HG02763 (cell line): ENCODE results near the gene HPCAL1.

ENCODE experiments used
- ATAC-seq: cut with Tn5 transposase; IDR thresholded peaks from one replicate; pipeline ENCODE4 v1.9.1; 2021; ENCODE audit warnings: mild to moderate bottlenecking, moderate library complexity; ENCODE audit not compliant: unreplicated experiment

HPCAL1 gene

DNA sequence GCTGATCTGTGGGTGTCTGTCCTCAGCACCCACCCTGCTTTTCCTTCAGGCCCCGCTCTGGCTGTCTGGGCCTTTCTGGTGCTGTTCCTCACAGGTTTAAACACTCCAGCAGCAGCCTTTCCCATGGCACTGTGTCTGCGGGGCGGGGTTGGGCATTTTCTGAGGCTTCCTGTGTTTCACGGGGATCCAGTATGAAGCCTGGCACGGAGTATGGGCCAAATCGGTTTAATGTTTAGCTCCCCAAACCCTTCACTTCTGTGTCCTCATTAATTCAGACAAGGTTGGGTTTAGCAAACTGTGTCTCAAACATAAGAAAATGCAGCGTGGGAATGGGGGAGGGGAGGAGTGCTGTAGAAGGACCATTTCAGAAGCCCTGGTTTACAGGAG lies 44.9 kb downstream of the HPCAL1 start:
- no peak for ATAC-seq

DNA sequence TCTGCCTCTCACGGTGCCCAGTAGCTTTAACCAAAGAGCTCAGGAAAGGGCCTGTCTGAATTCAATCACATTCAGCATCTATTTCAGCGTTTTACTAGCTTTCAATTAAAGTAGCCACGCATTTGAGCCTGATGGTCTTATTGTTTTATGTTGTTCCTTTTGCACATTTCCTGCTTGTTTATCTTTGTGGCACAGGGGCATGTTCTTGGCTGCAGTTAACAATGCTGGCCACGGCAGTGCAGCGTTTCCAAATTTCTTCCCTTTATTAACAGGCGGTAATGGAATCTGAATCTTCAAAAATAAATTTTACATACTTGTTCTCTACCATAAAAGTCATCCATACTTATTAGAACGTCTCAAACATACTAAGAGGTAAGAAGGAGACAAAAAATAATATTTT lies 46.2 kb downstream of the HPCAL1 start:
- ATAC-seq = no peak

DNA sequence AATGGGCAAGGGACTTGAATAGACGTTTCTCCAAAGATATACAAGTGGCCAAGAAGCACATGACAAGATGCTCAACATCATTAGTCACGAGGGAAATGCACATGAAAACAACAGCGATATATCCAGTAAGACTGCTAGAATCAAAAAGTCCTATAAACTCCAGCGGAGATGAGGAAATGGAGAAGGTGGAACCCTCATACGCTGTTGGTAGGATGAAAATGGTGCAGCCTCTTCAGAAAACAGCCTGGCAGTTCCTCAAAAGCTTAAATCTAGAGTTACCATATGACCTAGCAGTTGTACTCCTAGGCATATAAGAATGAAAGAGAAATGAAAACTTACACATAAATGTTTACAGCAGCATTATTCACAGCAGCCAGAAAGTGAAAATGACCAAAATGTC lies 48.1 kb downstream of the HPCAL1 start:
- ATAC-seq = no peak

DNA sequence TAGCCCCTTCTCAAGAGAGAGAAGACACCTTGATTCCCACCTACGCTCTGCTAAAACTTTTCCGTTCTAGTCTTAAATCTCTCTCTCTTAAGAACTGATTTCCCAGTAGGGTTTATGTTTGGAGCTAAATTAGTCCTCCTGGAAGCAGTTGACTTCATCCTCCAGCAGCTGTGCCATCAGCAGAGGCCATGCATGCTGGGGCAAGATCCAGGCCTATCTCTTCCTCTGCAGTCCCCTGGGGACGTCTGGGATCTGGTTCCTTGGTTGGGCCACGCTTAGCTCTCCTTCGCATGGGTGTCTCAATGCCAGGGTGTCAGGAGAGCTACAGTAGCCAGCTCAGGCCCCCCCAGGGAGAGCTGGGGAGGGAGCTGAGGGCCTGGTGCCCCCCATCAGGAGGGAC lies 49.7 kb downstream of the HPCAL1 start:
- no peak for ATAC-seq

DNA sequence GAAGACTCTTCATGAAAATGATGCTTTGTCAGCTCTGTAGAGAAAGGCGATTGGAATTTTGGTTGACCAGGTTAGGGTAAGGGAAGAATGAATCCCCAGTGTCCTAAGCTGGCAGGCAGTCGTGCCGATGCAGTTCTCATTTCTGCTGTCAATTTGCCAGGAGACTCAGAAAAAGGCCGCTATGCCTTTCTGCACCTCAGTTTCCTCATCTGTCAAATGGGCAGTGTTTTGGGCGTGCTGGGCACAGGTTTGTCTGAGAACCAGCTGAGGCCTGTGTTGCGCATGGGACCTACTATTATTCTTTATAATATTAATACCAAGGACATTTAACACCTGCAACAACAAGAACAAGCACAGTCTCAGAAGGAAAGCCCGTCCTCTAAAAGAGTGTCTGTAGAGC lies 50.3 kb downstream of the HPCAL1 start:
- ATAC-seq = no peak

DNA sequence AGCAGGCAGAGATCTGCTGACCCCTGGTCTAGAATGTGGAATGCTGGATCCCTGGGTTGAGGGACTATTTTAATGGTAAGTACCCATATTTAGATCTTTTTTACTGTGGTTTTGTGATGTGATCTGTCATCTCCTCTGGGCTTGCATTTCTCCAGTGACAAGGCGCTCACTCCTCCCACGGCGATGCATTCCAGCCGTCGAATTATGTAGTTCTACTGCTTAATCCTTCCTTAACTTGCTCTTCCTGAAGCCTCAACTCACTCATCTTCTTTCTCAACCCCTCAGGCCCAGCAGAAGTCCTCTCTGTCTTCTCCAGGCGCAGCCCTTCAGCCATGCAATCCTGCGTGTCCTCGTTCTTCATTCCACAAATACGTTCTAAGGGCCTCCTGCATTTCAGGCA lies 51.2 kb downstream of the HPCAL1 start:
- no peak for ATAC-seq

DNA sequence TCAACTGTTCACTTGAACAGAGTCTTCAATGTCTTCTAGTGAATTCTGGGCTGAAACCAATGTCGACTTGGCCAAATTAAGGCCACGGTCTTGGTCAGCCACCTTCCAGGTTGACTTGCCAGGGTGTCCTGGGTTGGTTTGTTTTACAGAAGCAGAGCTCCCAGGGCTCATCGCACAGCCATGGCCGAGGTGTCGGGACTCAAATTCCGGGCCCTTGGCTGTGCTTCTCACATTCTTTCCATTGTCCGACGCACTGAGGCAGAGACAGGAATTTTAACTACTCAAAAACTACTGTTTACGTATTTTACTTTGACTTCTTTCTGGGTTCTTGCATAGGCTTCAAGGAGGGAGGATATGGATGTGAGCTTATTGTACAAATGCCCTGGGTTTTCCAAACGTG lies 51.7 kb downstream of the HPCAL1 start:
- ATAC-seq = no peak

DNA sequence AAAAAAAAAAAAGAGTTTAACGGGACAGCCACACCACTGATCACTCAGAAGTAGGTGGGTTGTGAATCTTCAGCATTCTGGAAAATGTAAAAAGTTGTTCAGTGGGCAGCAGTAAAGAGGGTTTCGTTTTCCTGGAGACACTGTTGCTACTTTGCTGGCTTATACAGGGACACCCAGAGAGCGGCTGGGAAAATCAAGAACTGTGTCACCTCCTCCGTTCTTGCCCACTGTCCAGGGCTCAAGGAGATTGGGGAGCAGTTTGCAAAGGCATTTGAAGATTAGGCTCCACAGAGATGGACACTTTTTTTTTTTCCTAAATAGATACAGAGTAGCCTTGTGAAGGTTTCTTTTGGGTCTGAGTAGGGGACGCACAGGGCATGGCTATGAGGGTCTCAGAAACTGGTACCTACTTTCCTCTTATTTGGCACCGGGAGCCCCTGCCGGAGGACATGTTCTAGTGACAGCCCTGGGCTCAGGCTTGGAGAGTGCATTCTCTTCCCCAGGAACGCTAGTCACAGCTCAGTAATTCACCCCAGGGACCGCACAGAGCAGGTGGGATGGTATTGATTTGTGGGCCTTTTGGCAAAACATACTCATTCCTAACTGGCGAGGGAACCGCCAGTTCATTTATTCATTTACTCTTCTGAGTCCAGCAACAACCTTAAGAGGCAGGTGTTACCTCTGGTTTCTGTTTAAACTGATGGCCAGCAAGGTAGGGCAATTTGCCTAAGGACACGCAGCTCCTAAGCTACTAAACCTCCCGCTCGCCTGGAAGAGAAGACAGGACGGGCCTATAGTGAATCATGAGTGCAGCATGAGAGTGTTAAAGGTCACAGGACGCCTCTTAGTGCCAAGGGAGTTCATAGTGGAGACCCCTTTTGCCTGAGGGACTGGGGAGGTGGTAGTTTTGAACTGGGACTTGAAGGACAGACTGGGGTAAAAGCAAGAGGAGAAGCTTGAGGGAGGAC lies 53.1 kb downstream of the HPCAL1 start:
- ATAC-seq = no peak

DNA sequence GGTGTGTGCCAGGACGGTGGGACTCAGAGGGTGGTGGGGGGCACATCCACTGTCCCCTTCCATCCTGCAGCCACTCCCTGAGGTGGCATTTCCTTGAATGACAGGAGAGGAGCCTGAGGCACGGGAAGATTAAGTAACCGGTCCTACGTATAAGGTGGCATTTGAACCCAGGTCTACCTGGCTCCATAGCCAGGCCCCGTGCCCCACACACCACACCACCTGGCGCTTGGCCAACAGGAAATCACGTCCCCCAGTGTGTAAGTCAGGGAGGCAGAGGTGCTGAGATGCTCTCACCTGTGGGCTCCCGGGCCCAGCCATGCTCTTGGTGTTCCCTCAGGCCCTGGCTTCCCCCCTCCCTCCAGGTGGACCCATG lies 53.7 kb downstream of the HPCAL1 start:
- no peak for ATAC-seq

DNA sequence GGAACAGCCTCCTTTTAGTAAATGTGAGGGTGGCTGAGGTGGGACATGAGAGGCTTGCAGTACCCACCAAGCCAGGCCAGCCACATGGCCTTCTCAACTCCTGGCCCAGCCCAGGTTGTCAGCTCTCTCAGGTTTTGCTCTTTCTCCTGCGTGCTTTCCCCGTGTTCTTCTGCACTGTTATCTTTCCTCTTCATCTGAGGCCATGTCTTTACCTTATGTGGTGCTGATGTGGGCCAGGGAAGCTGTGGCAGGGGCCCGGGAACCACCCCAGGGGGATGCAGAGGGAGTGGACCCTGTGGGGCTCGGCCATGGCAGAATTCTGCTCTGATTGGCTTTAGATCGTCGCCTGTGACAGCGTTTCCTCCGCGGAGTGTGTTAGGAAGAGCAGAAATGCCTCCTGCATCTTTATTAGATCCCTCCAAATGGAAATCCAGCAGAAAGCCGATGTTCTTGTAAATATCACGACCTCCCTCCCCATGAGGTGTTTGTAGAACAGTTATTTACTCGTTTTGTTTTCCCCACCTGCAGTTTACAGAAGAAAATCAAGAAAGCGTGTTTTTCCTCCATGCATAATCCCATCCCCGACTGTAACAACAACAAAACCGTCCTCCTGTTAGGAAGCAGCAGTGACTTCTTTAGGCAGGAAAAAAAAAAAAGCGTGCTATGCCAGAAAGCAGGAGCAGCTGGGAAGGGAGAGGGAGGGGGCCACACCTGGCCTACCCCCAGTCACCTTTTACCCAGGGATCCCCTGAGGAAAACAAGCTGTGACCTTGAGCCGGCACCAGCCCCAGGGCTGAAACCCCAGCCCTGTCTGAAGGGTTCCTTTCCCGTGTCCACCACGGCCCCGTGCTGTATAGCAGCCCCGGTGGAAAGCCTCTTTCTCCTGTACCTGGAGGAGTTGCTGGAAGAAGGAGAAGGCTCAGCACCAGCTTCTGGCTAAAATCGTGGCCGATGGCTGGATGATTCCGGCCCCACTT lies 54.8 kb downstream of the HPCAL1 start:
- ATAC-seq = no peak

DNA sequence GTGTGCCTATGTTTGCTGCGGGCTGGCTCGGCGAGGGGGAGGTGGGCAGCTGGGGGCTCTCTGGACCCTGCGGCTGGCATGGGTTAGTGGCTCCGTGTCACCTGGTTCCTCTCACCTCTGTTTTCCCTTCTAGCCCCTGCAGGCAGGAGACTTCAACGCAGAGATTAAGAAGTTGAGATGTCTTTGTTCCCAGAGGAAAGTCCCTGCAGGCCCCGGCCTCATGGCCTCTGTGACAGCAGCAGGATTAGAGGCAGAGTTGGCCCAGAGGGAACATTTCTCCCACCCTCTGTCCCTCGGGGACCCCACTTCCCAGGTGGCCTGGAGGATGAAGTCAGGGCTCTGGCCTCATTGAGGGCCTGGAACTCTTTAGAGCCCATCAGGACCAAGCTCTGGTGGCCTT lies 56.5 kb downstream of the HPCAL1 start:
- ATAC-seq = no peak

DNA sequence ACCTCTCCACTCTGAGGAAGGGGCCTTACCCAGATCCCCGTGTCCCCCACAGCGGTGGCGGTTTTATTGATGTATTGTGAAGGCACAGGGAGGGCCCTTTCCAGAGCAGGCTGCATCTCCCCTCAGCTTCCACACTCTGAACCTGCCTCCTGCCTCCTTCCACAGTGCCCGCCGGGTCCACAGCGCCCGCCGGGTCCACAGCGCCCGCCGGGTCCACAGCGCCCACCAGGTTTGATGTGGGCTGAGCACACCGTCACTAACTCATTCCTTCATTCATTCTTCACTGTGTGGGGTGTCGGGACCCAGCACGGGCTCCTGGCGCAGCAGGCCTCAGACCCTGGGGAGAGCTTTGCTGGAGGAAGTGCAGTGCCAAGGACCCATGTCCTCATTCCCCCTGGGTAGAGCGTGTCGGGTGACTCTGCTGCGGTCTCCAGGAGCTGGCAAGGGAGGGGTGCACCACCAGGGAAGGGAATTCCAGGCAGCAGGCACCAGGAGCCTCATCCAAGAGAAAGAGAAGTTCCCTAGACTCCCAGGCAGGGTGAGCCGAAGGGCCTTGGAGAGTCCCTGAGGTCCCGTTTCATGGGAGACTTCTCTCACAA lies 57.1 kb downstream of the HPCAL1 start:
- ATAC-seq = no peak

DNA sequence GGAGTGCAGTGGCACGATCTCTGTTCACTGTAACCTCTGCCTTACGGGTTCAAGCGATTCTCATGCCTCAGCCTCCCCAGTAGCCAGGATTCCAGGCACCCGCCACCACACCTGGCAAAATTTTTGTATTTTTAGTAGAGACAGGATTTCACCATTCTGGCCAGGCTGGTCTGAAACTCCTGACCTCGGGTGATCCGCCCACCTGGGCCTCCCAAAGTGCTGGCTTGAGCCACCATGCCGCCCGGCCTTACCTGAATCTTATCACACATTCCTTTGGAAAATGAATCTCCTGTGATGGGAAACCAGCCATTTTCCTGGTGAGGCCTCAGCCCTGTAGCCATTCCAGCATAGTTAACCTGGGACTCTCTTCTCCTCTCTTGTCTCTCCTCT lies 57.8 kb downstream of the HPCAL1 start:
- no peak for ATAC-seq

DNA sequence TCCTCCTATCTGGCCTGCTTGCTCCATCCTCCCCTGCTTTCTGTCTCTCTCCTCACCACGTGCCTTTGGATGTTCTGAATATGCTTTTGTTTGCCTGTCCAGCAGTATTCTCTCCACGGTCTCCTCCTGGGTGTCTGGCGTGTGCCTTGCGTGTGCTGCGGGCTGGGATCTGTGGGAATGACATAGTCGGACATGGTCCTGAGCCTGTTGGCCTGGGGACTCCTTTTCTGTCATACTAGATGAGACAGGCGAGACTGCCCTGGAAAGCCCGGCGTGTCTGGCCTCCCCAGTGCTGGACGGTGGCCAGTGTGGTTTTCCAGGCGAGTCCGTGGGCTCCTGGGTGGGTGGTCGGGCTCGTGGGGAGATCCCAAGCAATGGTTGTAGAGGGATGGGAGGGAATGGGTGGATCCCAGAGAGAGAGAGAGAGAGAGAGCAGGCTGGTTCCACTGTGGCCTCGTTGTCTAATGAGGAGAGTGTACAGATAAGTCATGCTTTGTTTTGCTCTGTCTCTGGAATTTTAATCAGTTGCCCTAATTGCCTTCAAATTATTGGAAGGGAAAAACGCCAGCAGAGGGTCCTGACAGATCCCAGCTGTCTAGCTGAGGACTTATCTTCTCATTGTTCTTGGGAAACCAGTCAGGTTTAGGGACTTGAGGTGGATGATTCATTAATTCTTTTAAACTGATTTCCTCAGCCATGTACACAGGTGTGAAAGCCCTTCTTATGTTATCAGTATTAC lies 58.3 kb downstream of the HPCAL1 start:
- ATAC-seq = no peak

DNA sequence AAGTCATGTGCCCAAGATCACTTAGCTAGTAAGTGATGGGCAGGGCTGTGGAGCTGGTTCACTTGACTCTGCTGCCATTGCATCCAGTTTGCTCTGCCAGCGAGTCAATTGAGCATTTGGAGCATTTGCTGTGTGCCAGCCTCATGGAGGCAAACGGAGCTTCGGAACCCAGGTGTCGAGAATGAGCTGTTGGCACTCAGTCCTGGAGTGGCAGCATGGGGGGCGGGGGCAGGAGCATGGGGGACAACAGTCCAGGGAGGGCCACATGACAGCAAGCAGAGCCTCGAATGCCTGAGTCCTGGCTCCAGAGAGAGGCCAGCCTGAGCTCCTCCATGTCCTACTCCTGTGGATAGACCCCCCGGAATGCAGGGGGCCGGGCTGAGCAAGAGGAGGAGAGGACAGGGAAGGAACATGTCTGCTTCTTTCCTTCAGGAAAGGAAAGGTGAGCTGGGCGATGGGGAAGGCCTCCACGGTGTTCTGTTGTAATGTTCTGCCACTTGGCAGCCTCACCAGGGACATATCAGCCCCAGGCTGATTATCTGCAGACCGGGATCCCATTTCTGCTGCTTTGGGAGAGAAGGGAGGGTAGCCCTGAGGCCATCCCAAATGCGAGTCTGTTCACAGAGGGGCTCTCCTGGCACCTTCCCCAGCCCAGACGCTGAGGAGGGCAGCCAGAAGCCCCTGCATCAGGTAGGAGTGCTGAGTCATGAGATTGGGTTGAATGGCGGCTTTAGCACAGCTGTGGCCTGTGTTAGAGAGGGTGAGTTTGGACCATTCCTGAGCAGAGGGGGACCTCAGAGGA lies 59.6 kb downstream of the HPCAL1 start:
- no peak for ATAC-seq

DNA sequence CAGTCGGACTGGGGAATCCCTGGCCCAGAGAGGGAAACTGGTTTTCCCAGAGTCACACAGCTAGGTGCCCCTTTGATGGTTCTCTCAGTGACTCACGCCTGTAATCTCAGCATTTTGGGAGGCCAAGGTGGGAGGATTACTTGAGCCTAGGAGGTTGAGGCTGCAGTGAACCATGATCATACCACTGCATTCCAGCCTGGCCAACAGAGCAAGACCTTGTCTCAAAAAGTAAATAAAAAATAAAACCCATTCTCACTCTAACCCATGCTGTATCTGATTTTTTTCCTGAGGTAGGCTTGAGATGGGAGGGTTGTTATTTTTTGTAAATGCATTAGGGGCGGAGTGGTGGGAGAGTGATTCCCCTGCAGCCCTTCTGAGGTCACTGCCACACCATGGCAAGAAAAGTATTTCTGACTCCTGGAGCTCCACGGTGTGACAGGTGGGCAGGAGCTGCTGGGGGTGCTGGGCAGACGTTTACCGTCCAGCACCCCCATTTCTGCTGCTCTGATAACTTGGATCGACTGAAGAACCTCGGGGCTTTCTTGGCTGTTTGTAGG lies 60.3 kb downstream of the HPCAL1 start:
- ATAC-seq = no peak

DNA sequence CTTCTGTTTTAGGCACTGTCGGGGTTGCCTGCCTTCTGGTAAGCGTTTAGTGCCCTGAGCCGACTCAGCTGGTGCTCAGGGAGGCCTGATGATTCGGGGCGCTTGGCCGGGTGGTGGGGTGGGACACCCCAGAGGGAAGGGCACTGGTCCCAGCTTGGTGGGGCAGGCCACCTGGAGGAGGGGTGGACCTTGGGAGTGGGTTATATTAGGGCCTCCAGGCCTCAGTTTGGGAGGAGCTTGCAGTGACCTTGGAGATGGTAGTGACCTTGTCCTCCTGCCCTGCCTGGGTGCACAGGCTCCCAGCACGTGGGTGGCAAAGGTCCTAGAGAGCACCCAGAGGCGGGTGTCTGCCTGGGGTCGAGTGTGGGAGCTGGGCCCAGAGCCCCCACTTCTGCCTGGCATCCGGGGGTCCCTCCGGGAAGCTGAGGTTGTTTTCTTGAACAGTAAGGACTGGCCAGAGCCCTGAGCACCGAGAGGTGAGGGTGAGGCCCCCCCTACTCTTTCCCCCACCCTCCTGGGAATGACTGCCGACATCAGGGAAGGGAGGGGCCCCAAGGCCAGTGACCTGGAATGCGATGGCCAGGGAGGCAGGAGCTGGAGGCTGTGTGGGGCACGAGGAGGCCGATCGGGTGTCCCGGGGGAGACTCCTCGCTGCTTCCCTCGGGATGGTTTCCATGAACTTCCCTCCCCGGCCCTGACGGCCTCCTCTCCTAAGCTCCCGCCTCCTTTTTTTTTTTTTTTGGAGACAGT lies 61.3 kb downstream of the HPCAL1 start:
- no peak for ATAC-seq

DNA sequence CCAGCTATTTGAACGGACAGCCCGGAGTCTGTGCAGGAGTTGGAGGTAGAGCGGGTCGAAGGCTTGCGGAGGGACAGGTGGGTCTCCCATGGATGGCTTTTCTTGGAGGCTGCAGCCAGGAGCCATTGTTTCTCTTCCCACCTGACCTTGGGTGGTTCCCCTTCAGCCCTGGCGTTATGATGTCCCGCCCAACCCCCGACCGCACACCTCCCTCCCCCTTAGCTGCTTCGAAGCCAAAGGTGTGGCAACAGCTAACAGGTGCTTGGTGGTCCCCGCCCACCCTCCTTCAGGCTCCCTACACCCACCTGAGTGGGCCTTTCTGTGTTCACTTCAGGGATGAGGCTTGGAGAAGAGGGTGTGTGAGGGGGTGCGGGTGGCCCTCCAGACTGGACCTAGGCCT lies 62.7 kb downstream of the HPCAL1 start:
- no peak for ATAC-seq
